PC-9 (cell line): ENCODE results near the gene ARL4A. TPM values are rescaled to one million over a fixed set of nuclear protein-coding genes. Genes with fewer than 3 reads are reported as not detected.

Source experiments
- BruUV-seq: library from RNA; stranded (reverse); fragments of 400-500 nt; replicated peaks from 2 replicates; lab custom pipeline; 2021; lab: Mats Ljungman, UMichigan
- CTCF ChIA-PET: fragments of 300-600 bp; sonication (Branson Sonifier 250); formaldehyde crosslinking; loops from one replicate; lab custom pipeline; 2022; ENCODE audit warnings: antibody characterized with exemption; lab: Charles Lee
- POLR2A ChIA-PET: fragments of 300-600 bp; sonication (Branson Sonifier 250); formaldehyde crosslinking; loops from one replicate; lab custom pipeline; 2022; ENCODE audit warnings: antibody characterized with exemption; ENCODE audit not compliant: unreplicated experiment; lab: Charles Lee
- DNase-seq, 2 experiments: peaks; one replicate each; pipeline versions ENCODE4 v3.0.0 to v3.0.0-alpha.2; 2015 to 2022; ENCODE audit warnings: mixed read lengths in 1 of 2
- H2AFZ ChIP-seq: fragments of 200-600 bp; sonication (generic); 2 replicates; pipeline ENCODE4 v1.8.1; 2017; ENCODE audit warnings: antibody characterized with exemption
- H3F3A ChIP-seq: fragments of 200-600 bp; sonication (generic); 2 replicates; pipeline ENCODE4 v1.8.1; 2017; ENCODE audit warnings: antibody characterized with exemption, mild to moderate bottlenecking, low read depth; ENCODE audit not compliant: insufficient read depth
- H3K27ac ChIP-seq: fragments of 200-600 bp; sonication (generic); 2 replicates; pipeline ENCODE4 v1.6.1; 2016; ENCODE audit warnings: mixed run types
- H3K27me3 ChIP-seq: fragments of 200-600 bp; sonication (generic); 2 replicates; pipeline ENCODE4 v1.6.1; 2016; ENCODE audit warnings: low read depth, mixed run types; ENCODE audit not compliant: insufficient read depth
- H3K36me3 ChIP-seq: fragments of 200-600 bp; sonication (generic); 2 replicates; pipeline ENCODE4 v1.6.1; 2016; ENCODE audit warnings: low read depth, mixed run types
- H3K4me1 ChIP-seq: fragments of 200-600 bp; sonication (generic); replicated peaks from 2 replicates; pipeline ENCODE4 v1.6.1; 2016; ENCODE audit warnings: mixed run types; ENCODE audit not compliant: insufficient read depth
- H3K4me2 ChIP-seq: fragments of 200-600 bp; sonication (generic); 2 replicates; pipeline ENCODE4 v1.6.1; 2017; ENCODE audit warnings: mixed run types
- H3K4me3 ChIP-seq: fragments of 200-600 bp; sonication (generic); 2 replicates; pipeline ENCODE4 v1.6.1; 2016; ENCODE audit warnings: mixed run types
- H3K79me2 ChIP-seq: fragments of 200-600 bp; sonication (generic); 2 replicates; pipeline ENCODE4 v1.6.1; 2017; ENCODE audit warnings: low read depth, mixed run types
- H3K9me2 ChIP-seq: fragments of 200-600 bp; sonication (generic); 2 replicates; pipeline ENCODE4 v1.8.1; 2017; ENCODE audit warnings: mild to moderate bottlenecking; ENCODE audit not compliant: insufficient read depth
- H3K9me3 ChIP-seq: fragments of 200-600 bp; sonication (generic); 2 replicates; pipeline ENCODE4 v1.8.1; 2016; ENCODE audit warnings: low read depth; ENCODE audit not compliant: insufficient read depth
- H4K20me1 ChIP-seq: fragments of 200-600 bp; sonication (generic); 2 replicates; pipeline ENCODE4 v1.8.1; 2017; ENCODE audit not compliant: insufficient read depth
- EZH2 ChIP-seq: fragments of 200-600 bp; sonication (generic); IDR thresholded peaks from 2 replicates; pipeline ENCODE4 v1.8.0; 2017; ENCODE audit warnings: antibody characterized with exemption, low read depth
- intact Hi-C: fragments of 100-400 bp; cut with micrococcal nuclease; formaldehyde crosslinking; loops from one replicate; pipeline ENCODE4 v1.10.0; 2022; ENCODE audit not compliant: unreplicated experiment
- total RNA-seq: library from RNA; stranded (reverse); gene quantifications from 2 replicates; pipeline ENCODE4 v1.2.3, GENCODE V29; 2021
- TF ChIP-seq, protein P1 (sequence below): fragments of 200-600 bp; sonication (generic); conservative IDR thresholded peaks from 2 replicates; pipeline ENCODE4 v1.6.1; 2017; ENCODE audit warnings: mixed run types, antibody characterized with exemption, mild to moderate bottlenecking, moderate library complexity

Gene ARL4A
- total RNA-seq, 1 experiment from 2014 or later: 17.9 TPM

DNA sequence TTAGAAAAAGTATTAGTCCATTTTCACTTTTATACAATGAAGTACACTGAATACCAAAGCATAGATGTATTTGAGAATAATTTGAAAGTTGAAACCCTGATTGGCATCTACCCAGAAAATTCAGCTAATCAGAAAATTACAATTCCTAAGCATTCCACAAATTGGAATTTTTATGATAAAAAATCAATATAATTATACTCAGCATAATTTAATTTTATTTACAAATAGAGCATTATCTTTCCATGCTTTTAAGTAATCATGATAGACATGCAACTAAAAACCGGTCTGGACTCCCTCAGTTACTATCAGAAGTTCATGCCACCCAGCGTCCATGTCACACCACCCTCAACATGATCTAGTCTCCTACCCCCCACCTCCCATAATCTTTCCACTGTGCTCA lies 50.4 kb downstream of the ARL4A start:
- H3K4me1 ChIP-seq: peaks cover 14% of the 10 kb centered on the region
- peak overlapping the region; percentile 52; the same call in 1 of the 2 replicates for H2AFZ ChIP-seq
- peaks cover 5% of the 10 kb centered on the region; the same call in 1 of the 2 replicates for H3F3A ChIP-seq
- H3K4me3 ChIP-seq: no peak overlapping the region
- ChIA-PET CTCF (no interaction called here), POLR2A (interaction anchor here (0.6 kb wide), 2 partner anchors 19 to 23 kb away, joined by 3 to 4 read pairs; no protein-coding TSS in a partner anchor)
- TF ChIP-seq EZH2: no peak
- TF ChIP-seq, protein P1, sequence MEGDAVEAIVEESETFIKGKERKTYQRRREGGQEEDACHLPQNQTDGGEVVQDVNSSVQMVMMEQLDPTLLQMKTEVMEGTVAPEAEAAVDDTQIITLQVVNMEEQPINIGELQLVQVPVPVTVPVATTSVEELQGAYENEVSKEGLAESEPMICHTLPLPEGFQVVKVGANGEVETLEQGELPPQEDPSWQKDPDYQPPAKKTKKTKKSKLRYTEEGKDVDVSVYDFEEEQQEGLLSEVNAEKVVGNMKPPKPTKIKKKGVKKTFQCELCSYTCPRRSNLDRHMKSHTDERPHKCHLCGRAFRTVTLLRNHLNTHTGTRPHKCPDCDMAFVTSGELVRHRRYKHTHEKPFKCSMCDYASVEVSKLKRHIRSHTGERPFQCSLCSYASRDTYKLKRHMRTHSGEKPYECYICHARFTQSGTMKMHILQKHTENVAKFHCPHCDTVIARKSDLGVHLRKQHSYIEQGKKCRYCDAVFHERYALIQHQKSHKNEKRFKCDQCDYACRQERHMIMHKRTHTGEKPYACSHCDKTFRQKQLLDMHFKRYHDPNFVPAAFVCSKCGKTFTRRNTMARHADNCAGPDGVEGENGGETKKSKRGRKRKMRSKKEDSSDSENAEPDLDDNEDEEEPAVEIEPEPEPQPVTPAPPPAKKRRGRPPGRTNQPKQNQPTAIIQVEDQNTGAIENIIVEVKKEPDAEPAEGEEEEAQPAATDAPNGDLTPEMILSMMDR: no peak
- H3K9me2 ChIP-seq: no peaks in the 10 kb centered on the region
- BruUV-seq: no TSS peak
- no peaks in the 10 kb centered on the region for H3K79me2 ChIP-seq
- H3K27me3 ChIP-seq: no peaks in the 10 kb centered on the region
- 0 out of 2 replicates have a peak, but pooled peaks cover 3% of the 10 kb centered on the region for H4K20me1 ChIP-seq
- peak overlapping the region; percentile 41; the same call in 1 of the 2 replicates for H3K4me2 ChIP-seq
- no peaks in the 10 kb centered on the region for H3K36me3 ChIP-seq
- no peak for DNase-seq
- no peak overlapping the region for H3K27ac ChIP-seq
- intact Hi-C loops: loop anchor here (5.0 kb wide), 1 partner anchor 46 kb away; no protein-coding TSS in a partner anchor
- H3K9me3 ChIP-seq: no peaks in the 10 kb centered on the region

DNA sequence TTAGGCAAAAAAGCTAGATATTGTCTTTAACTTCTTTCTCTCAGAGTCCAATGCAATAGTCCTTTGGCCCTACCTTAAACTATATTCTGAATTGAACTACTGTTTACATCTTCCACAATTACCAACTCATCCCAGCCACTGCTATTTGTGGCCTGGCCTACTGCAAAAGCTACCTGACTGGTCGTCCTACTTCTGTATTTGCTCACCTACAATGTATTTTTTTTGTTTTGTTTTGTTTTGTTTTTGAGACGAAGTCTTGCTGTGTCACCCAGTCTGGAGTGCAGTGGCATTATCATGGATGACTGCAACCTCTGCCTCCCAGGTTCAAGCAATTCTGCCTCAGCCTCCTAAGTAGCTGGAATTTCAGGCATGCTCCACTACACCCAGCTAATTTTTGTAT lies 51.2 kb downstream of the ARL4A start:
- no TSS peak for BruUV-seq

More for the DNA sequence above, 51.2 kb downstream of the ARL4A start:
- Histone ChIP-seq H3K4me2 (peak overlapping the region; percentile 41), H3K36me3 (no peaks in the 10 kb centered on the region), H4K20me1 (0 out of 2 replicates have a peak, but pooled peaks cover 3% of the 10 kb centered on the region), H3K4me3 (no peak overlapping the region), H3K4me1 (peaks cover 14% of the 10 kb centered on the region), H3K27ac (0 out of 2 replicates have a peak overlapping the region, but pooled peaks have one; percentile 9), H3K79me2 (no peaks in the 10 kb centered on the region), H2AFZ (peak overlapping the region; percentile 52), H3K9me2 (no peaks in the 10 kb centered on the region), H3K9me3 (no peaks in the 10 kb centered on the region), H3K27me3 (no peaks in the 10 kb centered on the region), H3F3A (peaks cover 5% of the 10 kb centered on the region; the same call in 1 of the 2 replicates)
- no peak for TF ChIP-seq EZH2
- TF ChIP-seq, protein P1: no peak
- POLR2A ChIA-PET: interaction anchor here (0.7 kb wide), 1 partner anchor 172 kb away, joined by 6 read pairs; no protein-coding TSS in a partner anchor
- peak; percentile 56 to 83 for DNase-seq
- CTCF ChIA-PET: no interaction called here
- intact Hi-C loops: loop anchor here (5.0 kb wide), 1 partner anchor 46 kb away; no protein-coding TSS in a partner anchor

Other genes starting within 250 kb of the ARL4A start
- gene SCIN, start 116.9 kb upstream of the ARL4A start, total RNA-seq: 0.33 and 0.92 TPM in 2 replicates